HG03565 (cell line): ENCODE data around the gene RAB7B.
"Not testable (repeated sequence)": the region's sequence is repeated elsewhere in the genome, so short reads cannot be mapped to it uniquely, and the experiment has no call there.

Experiments used
- ATAC-seq: cut with Tn5 transposase; IDR thresholded peaks from one replicate; pipeline ENCODE4 v1.9.1; 2021; ENCODE audit warnings: mild to moderate bottlenecking, moderate library complexity; ENCODE audit not compliant: unreplicated experiment

RAB7B gene

DNA sequence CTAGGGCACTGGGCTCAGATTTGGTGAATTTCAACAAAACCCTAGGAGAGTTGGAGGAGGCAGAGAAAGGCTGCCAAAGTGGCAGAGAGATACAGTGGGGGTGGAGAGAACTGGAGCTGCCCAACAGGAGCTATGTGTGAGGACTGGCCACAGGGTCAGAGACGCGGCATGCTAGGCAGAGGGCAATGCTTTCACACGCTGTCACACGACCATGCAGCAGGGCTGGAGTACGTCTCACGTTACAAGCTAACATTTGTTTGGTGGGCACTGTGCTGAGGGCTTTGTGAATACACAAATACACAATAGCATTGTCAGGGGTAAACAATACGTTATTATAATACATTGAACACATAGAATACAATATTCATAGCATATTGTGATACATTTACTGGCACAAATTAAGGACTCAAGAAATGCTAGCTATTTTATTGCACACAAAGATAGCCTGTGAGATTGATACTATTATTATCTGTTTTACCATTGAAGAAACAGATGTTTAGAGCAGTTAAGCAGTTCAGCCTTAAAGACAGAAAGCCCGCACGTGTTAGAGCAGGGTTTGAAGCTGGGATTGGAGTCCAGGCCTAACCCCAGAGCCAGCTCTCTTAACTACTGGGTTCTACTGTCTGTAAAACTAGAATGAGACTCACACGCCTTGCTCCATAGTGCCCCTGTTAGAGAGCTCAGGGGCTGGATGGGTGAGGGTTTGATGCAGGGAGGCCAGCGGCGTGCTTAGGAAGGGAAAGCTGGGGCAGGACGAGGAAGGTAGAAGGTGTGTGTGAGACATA is 4.5 kb downstream of the RAB7B start:
- no peak for ATAC-seq

- ATAC-seq: not testable (repeated sequence)
Observed at GRCh38 chr1:205996641-205997040, 6.6 kb downstream of the RAB7B start.

- ATAC-seq: no peak
Observed at GRCh38 chr1:205994346-205994745, 8.8 kb downstream of the RAB7B start.

DNA sequence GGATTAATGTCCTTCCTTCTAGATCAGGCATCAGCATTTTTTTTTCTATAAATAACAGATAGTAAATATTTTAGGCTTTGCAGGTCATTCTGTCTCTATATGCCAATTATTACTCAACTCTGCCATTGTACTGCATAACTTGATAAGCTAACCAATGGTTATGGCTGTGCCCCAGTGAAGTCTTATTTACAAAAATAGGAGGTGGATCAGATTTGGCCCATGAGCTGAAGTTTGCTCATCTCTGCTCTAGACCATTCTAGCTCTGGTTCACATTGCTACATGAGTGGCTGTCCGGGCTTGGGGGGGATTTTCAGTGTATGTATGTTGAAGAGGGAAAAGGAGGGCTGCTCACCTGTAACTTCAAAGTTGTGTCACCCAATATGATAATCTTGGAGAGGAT is 10.1 kb downstream of the RAB7B start:
- ATAC-seq: no peak

DNA sequence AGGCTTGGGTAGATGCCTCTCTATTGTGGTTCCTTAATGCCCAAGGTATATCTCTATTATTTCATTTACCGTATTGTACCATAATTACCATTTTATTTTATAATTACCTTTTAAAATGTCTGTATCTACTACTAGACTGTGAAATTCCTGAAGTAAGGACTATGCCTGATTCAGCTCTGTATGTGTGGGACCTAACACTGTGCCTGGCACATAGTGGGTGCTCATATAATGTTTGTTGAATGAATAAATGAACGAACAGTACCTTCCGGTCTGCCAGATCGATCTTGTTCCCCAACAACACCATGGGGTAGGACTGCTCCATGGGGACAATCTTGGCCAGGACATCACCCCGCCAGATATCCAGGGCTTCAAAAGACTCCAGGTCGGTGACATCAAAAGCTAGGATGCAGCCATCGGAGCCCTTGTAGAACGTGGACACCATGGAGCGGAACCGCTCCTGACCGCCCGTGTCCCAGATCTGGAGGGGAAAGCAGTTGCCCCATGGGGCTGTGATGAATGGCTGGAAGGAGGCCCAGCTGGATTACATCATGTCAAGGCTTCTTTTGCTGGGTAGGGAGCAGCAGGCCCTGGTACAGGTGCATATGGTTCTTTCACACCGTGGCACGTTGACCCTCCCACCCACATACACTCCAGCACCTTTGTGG is 10.8 kb downstream of the RAB7B start:
- ATAC-seq: no peak

DNA sequence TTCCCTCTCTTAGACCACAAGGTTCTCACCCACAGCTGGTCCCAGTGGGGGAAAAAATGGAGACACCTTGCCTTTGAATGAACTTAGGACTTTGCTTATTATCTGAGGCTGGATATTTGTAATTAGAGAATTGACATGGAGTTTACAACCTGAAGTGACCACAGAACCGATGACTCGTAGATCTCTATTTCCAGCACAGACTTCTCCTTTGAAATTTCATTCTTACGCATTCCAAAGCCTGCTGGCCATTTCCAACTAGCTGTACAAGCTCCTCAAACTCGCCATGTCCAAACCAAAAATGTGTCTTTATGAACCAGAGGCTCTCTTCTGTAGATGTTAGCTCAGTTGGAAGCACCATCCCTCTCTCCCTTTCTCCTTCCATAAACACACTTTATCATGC is 12.0 kb downstream of the RAB7B start:
- no peak for ATAC-seq

GRCh38 chr1:205990226-205990625 is 13.0 kb downstream of the RAB7B start:
- ATAC-seq: no peak

DNA sequence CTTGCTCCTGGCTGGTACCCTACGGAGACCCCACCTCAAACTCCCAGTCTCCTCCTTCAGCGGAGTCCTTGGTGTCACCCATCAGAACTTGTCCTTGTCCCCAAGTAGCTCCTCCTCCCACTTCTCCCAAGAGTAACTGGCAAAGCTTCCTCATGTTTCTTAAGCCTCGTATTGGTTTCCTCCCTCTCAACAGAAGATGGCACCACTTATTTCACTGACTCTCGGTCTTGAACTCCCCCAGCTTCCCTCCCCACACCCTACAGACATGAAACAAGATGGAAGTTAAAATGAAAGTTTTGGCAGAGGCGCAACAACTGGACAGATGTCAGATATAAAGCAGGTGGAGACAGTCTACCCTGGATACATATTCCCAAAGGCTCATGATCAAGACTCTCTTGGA is 13.4 kb downstream of the RAB7B start:
- ATAC-seq: no peak

- no peak for ATAC-seq
Observed at GRCh38 chr1:205988585-205988995, 14.6 kb downstream of the RAB7B start.

DNA sequence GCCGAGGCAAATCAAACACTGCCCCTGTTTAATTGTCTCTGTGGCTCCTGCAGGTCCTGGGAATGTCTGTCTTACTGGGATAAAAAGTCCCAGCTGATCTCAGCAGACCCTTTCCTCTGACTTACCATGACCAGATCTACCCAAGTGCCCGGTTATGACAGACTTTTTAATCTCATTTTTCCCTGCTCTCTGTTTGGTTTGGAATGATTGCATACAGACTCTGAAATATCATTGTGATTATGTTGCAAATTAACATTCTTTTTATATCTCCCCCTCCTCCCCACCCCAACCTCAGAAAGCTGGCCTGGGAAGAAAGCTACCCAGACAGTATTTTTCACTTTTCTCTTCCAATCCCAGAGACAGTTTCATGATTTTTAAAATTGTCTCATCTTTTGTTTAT is 16.3 kb downstream of the RAB7B start:
- ATAC-seq: no peak

DNA sequence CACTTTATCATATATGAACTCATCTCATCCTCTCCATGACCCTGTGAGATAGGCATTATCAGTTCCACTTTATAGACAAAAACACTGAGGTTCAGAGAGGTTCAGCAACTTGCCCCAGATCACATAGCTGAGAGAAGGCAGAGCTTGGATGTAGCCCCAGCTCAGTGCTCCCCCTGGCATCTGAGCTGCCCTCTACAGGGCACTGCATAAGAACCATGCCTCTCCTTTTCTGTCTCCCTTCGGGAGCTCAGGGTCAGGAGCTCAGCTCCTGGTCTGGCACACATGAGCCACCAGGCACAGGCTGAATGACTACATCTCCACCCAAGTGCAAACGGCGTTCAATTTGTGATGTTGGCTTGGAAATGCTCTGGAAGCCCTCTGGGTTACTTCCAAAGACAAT is 16.9 kb downstream of the RAB7B start:
- no peak for ATAC-seq

DNA sequence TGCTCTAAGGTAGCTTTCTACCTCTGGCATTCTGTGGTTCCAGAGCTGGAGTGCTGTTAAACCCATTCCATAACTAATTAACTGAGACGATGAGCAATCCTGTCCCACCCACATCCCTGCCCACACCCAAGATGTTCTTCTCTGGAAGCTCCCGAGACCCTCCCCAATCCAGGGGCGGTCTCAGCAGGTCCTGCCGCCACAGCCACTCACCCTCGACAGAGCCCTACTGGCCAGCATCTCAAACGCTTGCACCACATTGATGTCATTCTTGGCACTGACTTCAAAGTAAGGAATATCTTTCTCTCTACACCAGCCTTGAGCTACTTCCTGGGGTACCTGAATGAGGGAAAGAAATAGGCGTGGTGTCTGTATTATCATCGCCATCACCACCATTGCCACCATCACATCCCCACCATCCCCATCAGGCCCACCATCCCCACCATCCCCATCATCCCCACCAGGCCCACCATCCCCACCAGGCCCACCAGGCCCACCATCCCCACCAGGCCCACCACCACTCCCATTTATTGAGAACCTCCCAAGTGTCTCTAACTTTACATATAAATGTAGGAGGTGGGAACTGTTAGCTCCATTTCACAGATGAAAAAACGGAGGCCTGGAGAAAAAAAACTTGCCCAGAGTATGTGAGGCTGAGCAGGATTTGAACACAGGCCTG is 17.7 kb downstream of the RAB7B start:
- ATAC-seq: no peak

DNA sequence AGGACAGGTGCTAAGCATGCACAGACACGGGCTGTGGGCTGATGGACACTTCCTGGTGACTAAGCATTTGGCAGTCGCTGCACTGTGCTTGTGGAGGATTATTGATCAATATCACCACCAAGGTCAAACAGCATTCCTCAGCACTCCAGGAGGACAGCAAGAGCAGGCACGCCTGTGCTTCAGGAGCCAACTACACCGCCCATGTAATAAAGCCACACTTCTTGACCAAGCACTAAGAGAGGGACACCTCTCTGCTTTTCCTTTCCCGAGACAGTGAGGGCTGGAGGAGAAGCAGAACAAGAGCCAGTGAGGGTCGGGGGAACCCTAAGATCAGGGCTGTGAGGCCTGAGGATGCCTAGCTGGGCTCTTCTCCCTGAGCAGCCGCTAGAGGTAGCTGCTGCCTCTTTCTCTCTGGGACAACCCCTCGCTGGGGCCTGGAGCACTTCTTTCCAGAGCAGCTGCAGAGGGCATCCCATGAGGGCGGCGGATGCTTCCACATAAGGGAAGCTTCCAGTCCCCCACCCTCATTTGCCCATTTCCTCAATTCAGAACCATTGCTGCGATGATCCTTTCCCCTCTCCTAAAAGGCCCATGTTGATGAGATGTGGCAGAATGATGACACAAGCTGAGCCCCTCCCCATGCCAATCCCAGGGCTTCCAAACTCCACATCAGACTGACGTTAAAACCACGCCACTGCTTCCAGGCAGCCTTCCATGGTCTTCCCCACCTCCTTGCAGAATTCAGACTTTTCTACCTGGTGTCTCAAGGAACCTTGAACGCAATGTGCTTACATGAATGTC is 19.1 kb downstream of the RAB7B start:
- no peak for ATAC-seq

GRCh38 chr1:205981257-205981656 is 21.9 kb downstream of the RAB7B start:
- ATAC-seq: no peak

DNA sequence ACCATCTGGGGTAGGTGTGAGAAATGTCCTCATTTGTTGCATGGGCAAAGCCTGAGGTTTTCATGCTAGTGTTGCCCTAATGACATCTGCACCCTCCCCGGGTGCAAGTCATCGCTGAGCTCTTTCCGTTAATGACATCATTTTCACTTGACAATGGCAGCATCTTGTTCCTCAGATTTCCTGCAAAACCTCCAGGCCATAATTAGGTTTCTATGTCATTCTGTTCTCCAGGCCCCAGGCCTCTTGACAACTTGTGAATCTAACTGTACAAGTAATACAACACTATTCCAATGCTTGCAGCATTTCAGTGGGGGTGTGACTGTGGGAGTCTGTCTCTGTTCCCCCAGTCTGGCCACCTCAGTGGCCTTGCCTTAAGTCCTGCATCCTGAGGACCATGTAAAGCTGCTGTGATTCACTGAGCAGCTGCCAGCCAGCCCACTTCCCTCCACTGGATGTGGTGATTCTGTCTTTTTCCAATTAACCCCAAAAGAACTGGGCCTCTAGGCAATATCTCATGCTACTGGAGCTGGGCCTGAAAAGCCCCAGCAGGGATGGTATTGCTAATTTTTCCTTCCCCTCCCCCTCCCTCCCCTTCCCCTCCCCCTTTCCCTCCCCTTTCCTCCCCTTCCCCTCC is 22.8 kb downstream of the RAB7B start:
- ATAC-seq: no peak

GRCh38 chr1:205979301-205979700 is 23.9 kb downstream of the RAB7B start:
- ATAC-seq: no peak

DNA sequence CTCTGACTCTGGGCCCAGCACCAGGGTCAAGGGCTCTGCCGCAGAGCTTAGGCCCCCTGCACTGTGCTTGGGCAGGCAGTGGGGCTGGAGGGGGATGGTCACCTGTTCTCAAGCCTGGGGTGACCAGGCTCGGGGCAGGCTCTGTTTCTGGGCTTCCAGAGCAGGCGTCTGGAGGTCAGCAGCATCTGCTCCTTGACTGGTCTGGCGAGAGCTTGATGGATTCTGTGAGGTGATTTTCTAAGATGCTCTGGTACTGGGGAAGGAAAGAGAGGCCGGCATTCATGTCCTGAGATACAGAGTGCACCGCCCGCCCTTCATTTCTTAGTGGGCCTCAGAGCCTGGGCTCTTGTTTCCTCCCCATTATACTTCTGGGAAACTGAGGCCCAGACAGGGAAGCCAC is 24.5 kb downstream of the RAB7B start:
- no peak for ATAC-seq

DNA sequence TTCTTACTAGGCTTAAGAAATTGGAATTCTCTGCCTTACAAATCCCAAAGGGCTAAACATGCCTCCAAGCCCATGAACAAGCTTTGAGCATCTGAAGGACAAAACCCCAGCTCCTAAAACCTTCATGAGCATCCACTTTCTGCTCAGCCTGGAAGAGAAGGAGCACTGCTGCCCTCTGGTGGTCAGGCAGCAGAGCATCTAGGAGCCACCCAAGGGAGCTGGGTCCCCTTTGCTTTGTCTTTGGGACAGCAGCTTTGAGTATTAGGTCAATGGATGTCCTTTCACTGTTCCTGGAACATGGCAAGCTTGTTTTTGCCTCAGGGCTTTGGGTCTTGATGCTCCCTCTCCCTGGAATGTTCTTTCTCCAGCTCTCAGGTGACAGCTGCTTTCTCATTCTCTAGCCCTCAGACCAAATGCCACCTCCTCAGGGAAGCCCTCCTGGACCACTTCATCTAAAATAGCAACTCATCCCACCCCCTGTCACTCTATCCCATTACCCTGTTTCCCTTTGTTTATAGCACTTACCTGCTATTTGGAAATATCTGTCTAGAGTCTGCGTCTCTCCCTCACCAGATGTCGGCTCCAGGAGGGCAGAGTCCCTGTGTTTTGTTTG is 25.7 kb downstream of the RAB7B start:
- no peak for ATAC-seq

- ATAC-seq: no peak
Observed at GRCh38 chr1:205976708-205977401, 26.3 kb downstream of the RAB7B start.

GRCh38 chr1:205976036-205976435 is 27.2 kb downstream of the RAB7B start:
- no peak for ATAC-seq
